DMS53 treated with DMSO at 0.1 percent for 48 hours (cell line): ENCODE measurements around the gene CRIM1.

ENCODE experiments used
- DNase-seq: peaks from one replicate; lab custom pipeline; 2025; ENCODE audit not compliant: unreplicated experiment; lab: John Stamatoyannopoulos, UW

Gene CRIM1

GRCh38 chr2:36513661-36514060, 158.1 kb downstream of the CRIM1 start:
- DNase-seq, result no peak

- DNase-seq, result no peak
Observed at GRCh38 chr2:36515538-36515937, 160.0 kb downstream of the CRIM1 start.

- DNase-seq, result no peak
Observed at GRCh38 chr2:36516136-36516870, 160.7 kb downstream of the CRIM1 start.

GRCh38 chr2:36520431-36520830, 164.9 kb downstream of the CRIM1 start:
- no peak for DNase-seq

GRCh38 chr2:36523153-36523552, 167.6 kb downstream of the CRIM1 start:
- no peak for DNase-seq

- no peak for DNase-seq
Observed at GRCh38 chr2:36525245-36525644, 169.7 kb downstream of the CRIM1 start.

GRCh38 chr2:36526226-36526625, 170.6 kb downstream of the CRIM1 start:
- DNase-seq, result no peak

- DNase-seq, result no peak
Observed at GRCh38 chr2:36528274-36528673, 172.7 kb downstream of the CRIM1 start.

GRCh38 chr2:36528766-36529392, 173.3 kb downstream of the CRIM1 start:
- DNase-seq, result no peak

- DNase-seq, result no peak
Observed at GRCh38 chr2:36530178-36530982, 174.8 kb downstream of the CRIM1 start.

- no peak for DNase-seq
Observed at GRCh38 chr2:36530983-36531354, 175.4 kb downstream of the CRIM1 start.

GRCh38 chr2:36534275-36534799, 178.8 kb downstream of the CRIM1 start:
- DNase-seq, result no peak

- no peak for DNase-seq
Observed at GRCh38 chr2:36535099-36535498, 179.5 kb downstream of the CRIM1 start.

GRCh38 chr2:36536776-36537175, 181.2 kb downstream of the CRIM1 start:
- DNase-seq, result no peak

GRCh38 chr2:36538335-36538734, 182.8 kb downstream of the CRIM1 start:
- no peak for DNase-seq

GRCh38 chr2:36539631-36540030, 184.1 kb downstream of the CRIM1 start:
- no peak for DNase-seq

GRCh38 chr2:36540986-36541754, 185.6 kb downstream of the CRIM1 start:
- no peak for DNase-seq

- DNase-seq, result no peak
Observed at GRCh38 chr2:36541891-36542595, 186.5 kb downstream of the CRIM1 start.

GRCh38 chr2:36544638-36545338, 189.2 kb downstream of the CRIM1 start:
- DNase-seq, result no peak
